Activated naive CD8-positive, alpha-beta T cell treated with anti-CD3 and anti-CD28 coated beads, Interleukin-2, amount 10 ng/mL, durations not matched to agents 7 days and 5 days (primary cell): Measurements from ENCODE around the gene APCDD1L. TPM values are rescaled to one million over a fixed set of nuclear protein-coding genes. Genes with fewer than 3 reads are reported as not detected.
A peak's percentile ranks its signal among the peaks of the same experiment; 100 is the strongest.

ENCODE experiments used
- ATAC-seq: fragments of 150-1000 bp; cut with Tn5 transposase; one replicate; pipeline ENCODE4 v1.10.0; 2021; ENCODE audit warnings: low read depth, moderate library complexity
- POLR2A ChIA-PET: fragments of 350-600 bp; sonication (Branson Sonifier 250); formaldehyde crosslinking; loops from one replicate; lab custom pipeline; 2021; ENCODE audit warnings: antibody characterized with exemption; lab: Charles Lee
- DNase-seq: peaks from one replicate; pipeline ENCODE4 v3.0.0; 2021
- H3K27ac Mint-ChIP-seq: one replicate; pipeline ENCODE4 v1.8.0; 2022; ENCODE audit warnings: mild to moderate bottlenecking, mixed read lengths
- H3K27me3 Mint-ChIP-seq: one replicate; pipeline ENCODE4 v1.8.0; 2022; ENCODE audit warnings: mild to moderate bottlenecking, moderate library complexity, mixed read lengths
- H3K36me3 Mint-ChIP-seq: one replicate; pipeline ENCODE4 v1.8.0; 2021; ENCODE audit warnings: mild to moderate bottlenecking, mixed read lengths
- H3K4me1 Mint-ChIP-seq: one replicate; pipeline ENCODE4 v1.8.0; 2021; ENCODE audit warnings: mixed read lengths
- H3K4me3 Mint-ChIP-seq: one replicate; pipeline ENCODE4 v1.8.0; 2022; ENCODE audit warnings: mild to moderate bottlenecking, moderate library complexity, mixed read lengths
- H3K9me3 Mint-ChIP-seq: one replicate; pipeline ENCODE4 v1.8.0; 2021; ENCODE audit warnings: mixed read lengths
- total RNA-seq, 2 experiments: library from RNA; stranded (reverse); gene quantifications; one replicate each; pipeline ENCODE4 v1.2.3, GENCODE V29; 2021

Gene APCDD1L
- total RNA-seq, 2 experiments from 2014 or later, result not detected

GRCh38 chr20:58481481-58482021 is 33.6 kb downstream of the APCDD1L start:
- POLR2A ChIA-PET, result interaction anchor here (0.6 kb wide), 1 partner anchor 375 kb away, joined by 3 read pairs; no protein-coding TSS in a partner anchor
- Mint-ChIP-seq H3K4me1 (peaks cover 2% of the 10 kb centered on the region), H3K27me3 (peaks cover 14% of the 10 kb centered on the region), H3K36me3 (no peaks in the 10 kb centered on the region), H3K27ac (no peak overlapping the region), H3K9me3 (peaks cover 7% of the 10 kb centered on the region), H3K4me3 (no peak overlapping the region)
- DNase-seq (peak; percentile 54), ATAC-seq (no peak)

- Mint-ChIP-seq H3K4me3 (no peak overlapping the region), H3K9me3 (peaks cover 2% of the 10 kb centered on the region), H3K27ac (no peak overlapping the region), H3K4me1 (peaks cover 2% of the 10 kb centered on the region), H3K27me3 (peaks cover 12% of the 10 kb centered on the region), H3K36me3 (no peaks in the 10 kb centered on the region)
- DNase-seq (no peak), ATAC-seq (no peak)
- POLR2A ChIA-PET, result no interaction called here
Measured at GRCh38 chr20:58480551-58481336, 34.5 kb downstream of the APCDD1L start.

- no peak overlapping the region for H3K4me3 Mint-ChIP-seq
- DNase-seq (no peak), ATAC-seq (no peak)
- H3K27ac Mint-ChIP-seq, result no peak overlapping the region
- peaks cover 12% of the 10 kb centered on the region for H3K27me3 Mint-ChIP-seq
- peaks cover 2% of the 10 kb centered on the region for H3K9me3 Mint-ChIP-seq
- H3K4me1 Mint-ChIP-seq, result peaks cover 2% of the 10 kb centered on the region
- POLR2A ChIA-PET, result interaction anchor here (0.5 kb wide), 1 partner anchor 171 kb away, joined by 3 read pairs; the partner anchor contains the start of gene STX16
- H3K36me3 Mint-ChIP-seq, result no peaks in the 10 kb centered on the region
Measured at GRCh38 chr20:58479726-58480440, 35.3 kb downstream of the APCDD1L start.

GRCh38 chr20:58478141-58478805 is 36.9 kb downstream of the APCDD1L start:
- Mint-ChIP-seq H3K4me1 (peaks cover 2% of the 10 kb centered on the region), H3K36me3 (no peaks in the 10 kb centered on the region)

GRCh38 chr20:58475466-58475865 is 39.7 kb downstream of the APCDD1L start:
- Mint-ChIP-seq H3K4me3 (no peak overlapping the region), H3K27me3 (peaks cover 2% of the 10 kb centered on the region), H3K36me3 (no peaks in the 10 kb centered on the region), H3K4me1 (no peaks in the 10 kb centered on the region), H3K27ac (no peak overlapping the region), H3K9me3 (peaks cover 2% of the 10 kb centered on the region)
- no peak for DNase-seq
- no peak for ATAC-seq
- POLR2A ChIA-PET, result no interaction called here

More at GRCh38 chr20:58478141-58478805, 36.9 kb downstream of the APCDD1L start:
- Mint-ChIP-seq H3K9me3 (peaks cover 2% of the 10 kb centered on the region), H3K4me3 (no peak overlapping the region), H3K27ac (no peak overlapping the region), H3K27me3 (peaks cover 8% of the 10 kb centered on the region)
- no peak for DNase-seq
- no peak for ATAC-seq
- POLR2A ChIA-PET, result no interaction called here

- H3K27ac Mint-ChIP-seq, result no peak overlapping the region
- no peak overlapping the region for H3K4me3 Mint-ChIP-seq
- DNase-seq (no peak), ATAC-seq (no peak)
- peaks cover 5% of the 10 kb centered on the region for H3K27me3 Mint-ChIP-seq
- H3K4me1 Mint-ChIP-seq, result no peaks in the 10 kb centered on the region
- POLR2A ChIA-PET, result no interaction called here
- H3K36me3 Mint-ChIP-seq, result no peaks in the 10 kb centered on the region
- H3K9me3 Mint-ChIP-seq, result peaks cover 2% of the 10 kb centered on the region
Measured at GRCh38 chr20:58473453-58474425, 41.5 kb downstream of the APCDD1L start.

- Mint-ChIP-seq H3K4me1 (no peaks in the 10 kb centered on the region), H3K27me3 (peaks cover 3% of the 10 kb centered on the region), H3K4me3 (no peak overlapping the region), H3K36me3 (no peaks in the 10 kb centered on the region), H3K27ac (no peak overlapping the region), H3K9me3 (no peaks in the 10 kb centered on the region)
- no peak for ATAC-seq
- DNase-seq, result no peak
- POLR2A ChIA-PET, result no interaction called here
Measured at GRCh38 chr20:58472273-58473018, 42.8 kb downstream of the APCDD1L start.

GRCh38 chr20:58471193-58472164 is 43.7 kb downstream of the APCDD1L start:
- no peak overlapping the region for H3K4me3 Mint-ChIP-seq
- H3K36me3 Mint-ChIP-seq, result no peaks in the 10 kb centered on the region
- H3K9me3 Mint-ChIP-seq, result no peaks in the 10 kb centered on the region
- no peak overlapping the region for H3K27ac Mint-ChIP-seq
- POLR2A ChIA-PET, result no interaction called here
- H3K27me3 Mint-ChIP-seq, result peaks cover 4% of the 10 kb centered on the region
- no peak for ATAC-seq
- H3K4me1 Mint-ChIP-seq, result no peaks in the 10 kb centered on the region
- no peak for DNase-seq

GRCh38 chr20:58470336-58471192 is 44.6 kb downstream of the APCDD1L start:
- no peak overlapping the region for H3K27ac Mint-ChIP-seq
- DNase-seq, result no peak
- H3K9me3 Mint-ChIP-seq, result no peaks in the 10 kb centered on the region
- POLR2A ChIA-PET, result no interaction called here
- no peaks in the 10 kb centered on the region for H3K36me3 Mint-ChIP-seq
- H3K4me3 Mint-ChIP-seq, result no peak overlapping the region
- H3K27me3 Mint-ChIP-seq, result peaks cover 6% of the 10 kb centered on the region
- no peaks in the 10 kb centered on the region for H3K4me1 Mint-ChIP-seq
- no peak for ATAC-seq

GRCh38 chr20:58469616-58470015 is 45.6 kb downstream of the APCDD1L start:
- no peaks in the 10 kb centered on the region for H3K9me3 Mint-ChIP-seq
- H3K27ac Mint-ChIP-seq, result no peak overlapping the region
- H3K4me1 Mint-ChIP-seq, result no peaks in the 10 kb centered on the region
- ATAC-seq, result no peak
- H3K27me3 Mint-ChIP-seq, result peaks cover 6% of the 10 kb centered on the region
- POLR2A ChIA-PET, result no interaction called here
- no peak overlapping the region for H3K4me3 Mint-ChIP-seq
- H3K36me3 Mint-ChIP-seq, result no peaks in the 10 kb centered on the region
- no peak for DNase-seq
